GM23338 (cell line): ENCODE results near the gene GUCY1A2.

Experiments
- EZH2 ChIP-seq: fragments of 200-600 bp; sonication (generic); IDR thresholded peaks from one replicate; pipeline ENCODE4 v1.8.0; 2017; ENCODE audit warnings: antibody characterized with exemption, mild to moderate bottlenecking, low read depth; ENCODE audit not compliant: unreplicated experiment
- EZH2phosphoT487 ChIP-seq: fragments of 200-600 bp; sonication (generic); IDR thresholded peaks from one replicate; pipeline ENCODE4 v1.8.1; 2018; ENCODE audit warnings: antibody characterized with exemption; ENCODE audit not compliant: unreplicated experiment
- JUNB ChIP-seq: IDR thresholded peaks from one replicate; pipeline ENCODE4 v1.6.1; 2016; ENCODE audit warnings: antibody characterized with exemption; ENCODE audit not compliant: unreplicated experiment
- POLR2AphosphoS5 ChIP-seq: IDR thresholded peaks from 2 replicates; pipeline ENCODE4 v1.6.1; 2016; ENCODE audit warnings: antibody characterized with exemption, low read depth
- REST ChIP-seq: IDR thresholded peaks from one replicate; pipeline ENCODE4 v1.6.1; 2018; ENCODE audit warnings: antibody characterized with exemption; ENCODE audit not compliant: unreplicated experiment
- ZNF114 ChIP-seq: fragments of 250-450 bp; sonication (Bioruptor Pico); IDR thresholded peaks from 2 replicates; pipeline ENCODE4 v1.5.0; 2020; ENCODE audit warnings: mild to moderate bottlenecking, moderate library complexity
- TF ChIP-seq, protein P1 (sequence below), 2 experiments: fragments of 200-600 bp in 1 of 2; sonication (generic) in 1 of 2; conservative IDR thresholded peaks; 2 replicates each; pipeline versions ENCODE4 v1.5.1 to v1.6.1; 2016 to 2017; ENCODE audit warnings: antibody characterized with exemption in 2 of 2, low read depth in 2 of 2, mild to moderate bottlenecking in 2 of 2, moderate library complexity in 1 of 2
- TF ChIP-seq, protein P2 (sequence below): IDR thresholded peaks from 2 replicates; pipeline ENCODE4 v1.6.1; 2016; ENCODE audit warnings: antibody characterized with exemption

DNA sequence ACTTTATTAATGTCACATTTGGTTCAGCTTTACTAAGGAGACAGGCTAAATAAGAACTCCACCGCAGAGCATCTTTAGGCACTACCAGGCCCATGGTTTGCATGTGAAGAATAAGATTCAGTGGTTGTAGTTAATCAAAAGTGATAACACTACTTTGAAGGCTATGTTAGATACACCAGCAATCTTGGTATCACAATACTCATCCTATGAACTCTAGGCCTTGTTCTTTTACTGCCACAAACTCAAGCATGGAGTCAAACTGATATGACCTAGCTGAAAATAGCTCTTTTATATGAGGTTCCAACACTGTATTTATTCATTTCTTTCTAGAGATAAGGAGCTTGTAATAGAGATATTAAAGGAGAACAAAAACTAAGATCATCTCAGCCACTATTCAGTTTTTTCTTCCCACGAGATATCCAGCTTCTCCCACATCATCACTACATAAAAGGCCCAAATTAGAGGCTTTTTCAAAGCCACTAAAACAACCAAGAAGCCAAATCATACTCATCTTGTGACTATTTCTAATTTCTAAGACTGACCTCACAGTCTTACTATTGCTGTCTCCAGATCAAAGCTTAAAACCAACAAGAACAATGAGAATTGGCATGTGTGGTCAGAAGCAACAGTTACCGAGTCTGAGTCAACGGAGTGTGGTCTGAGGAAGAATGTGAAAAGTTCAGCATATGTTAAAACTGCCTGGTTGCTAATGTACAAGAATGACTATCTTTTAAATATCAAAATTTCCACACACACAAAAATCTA, 25.1 kb upstream of the GUCY1A2 start:
- TF ChIP-seq, protein P1, sequence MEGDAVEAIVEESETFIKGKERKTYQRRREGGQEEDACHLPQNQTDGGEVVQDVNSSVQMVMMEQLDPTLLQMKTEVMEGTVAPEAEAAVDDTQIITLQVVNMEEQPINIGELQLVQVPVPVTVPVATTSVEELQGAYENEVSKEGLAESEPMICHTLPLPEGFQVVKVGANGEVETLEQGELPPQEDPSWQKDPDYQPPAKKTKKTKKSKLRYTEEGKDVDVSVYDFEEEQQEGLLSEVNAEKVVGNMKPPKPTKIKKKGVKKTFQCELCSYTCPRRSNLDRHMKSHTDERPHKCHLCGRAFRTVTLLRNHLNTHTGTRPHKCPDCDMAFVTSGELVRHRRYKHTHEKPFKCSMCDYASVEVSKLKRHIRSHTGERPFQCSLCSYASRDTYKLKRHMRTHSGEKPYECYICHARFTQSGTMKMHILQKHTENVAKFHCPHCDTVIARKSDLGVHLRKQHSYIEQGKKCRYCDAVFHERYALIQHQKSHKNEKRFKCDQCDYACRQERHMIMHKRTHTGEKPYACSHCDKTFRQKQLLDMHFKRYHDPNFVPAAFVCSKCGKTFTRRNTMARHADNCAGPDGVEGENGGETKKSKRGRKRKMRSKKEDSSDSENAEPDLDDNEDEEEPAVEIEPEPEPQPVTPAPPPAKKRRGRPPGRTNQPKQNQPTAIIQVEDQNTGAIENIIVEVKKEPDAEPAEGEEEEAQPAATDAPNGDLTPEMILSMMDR (conservative IDR thresholded peaks at IDR 0.05; ENCODE audit: low read depth in 2 of 2), result no peak
- no peak for TF ChIP-seq REST
- TF ChIP-seq JUNB, result no peak
- no peak for TF ChIP-seq EZH2
- no peak for TF ChIP-seq EZH2phosphoT487
- no peak for TF ChIP-seq ZNF114 (CRISPR knock-in tag)
- TF ChIP-seq, protein P2, sequence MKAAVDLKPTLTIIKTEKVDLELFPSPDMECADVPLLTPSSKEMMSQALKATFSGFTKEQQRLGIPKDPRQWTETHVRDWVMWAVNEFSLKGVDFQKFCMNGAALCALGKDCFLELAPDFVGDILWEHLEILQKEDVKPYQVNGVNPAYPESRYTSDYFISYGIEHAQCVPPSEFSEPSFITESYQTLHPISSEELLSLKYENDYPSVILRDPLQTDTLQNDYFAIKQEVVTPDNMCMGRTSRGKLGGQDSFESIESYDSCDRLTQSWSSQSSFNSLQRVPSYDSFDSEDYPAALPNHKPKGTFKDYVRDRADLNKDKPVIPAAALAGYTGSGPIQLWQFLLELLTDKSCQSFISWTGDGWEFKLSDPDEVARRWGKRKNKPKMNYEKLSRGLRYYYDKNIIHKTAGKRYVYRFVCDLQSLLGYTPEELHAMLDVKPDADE, result no peak
- no peak for TF ChIP-seq POLR2AphosphoS5
